ENCODE measurements around the gene SCEL.

SCEL gene

GRCh38 chr13:77528414-77528813 is 7.1 kb upstream of the SCEL start:
- TF ChIP-seq CTCF (IDR thresholded peaks at IDR 0.05; ENCODE audit: low read depth, low read length, missing control alignments) = no peak
- DNase-seq (ENCODE audit: extremely low read depth, low read depth) = no peak
- no peak overlapping the region for H3K4me3 ChIP-seq (replicated peaks; ENCODE audit: low read depth, low read length)

GRCh38 chr13:77528834-77529500 is 6.5 kb upstream of the SCEL start:
- TF ChIP-seq CTCF (IDR thresholded peaks at IDR 0.05; ENCODE audit: low read depth, low read length, missing control alignments) = no peak
- no peak for DNase-seq (ENCODE audit: extremely low read depth, low read depth)
- no peak overlapping the region for H3K4me3 ChIP-seq (replicated peaks; ENCODE audit: low read depth, low read length)

- H3K4me3 ChIP-seq (replicated peaks; ENCODE audit: low read depth, low read length) = no peak overlapping the region
- DNase-seq (ENCODE audit: extremely low read depth, low read depth) = no peak
- TF ChIP-seq CTCF (IDR thresholded peaks at IDR 0.05; ENCODE audit: low read depth, low read length, missing control alignments) = no peak
Measured at GRCh38 chr13:77529501-77529840, 6.0 kb upstream of the SCEL start.

- DNase-seq (ENCODE audit: extremely low read depth, low read depth) = no peak
- no peak for TF ChIP-seq CTCF (IDR thresholded peaks at IDR 0.05; ENCODE audit: low read depth, low read length, missing control alignments)
Measured at GRCh38 chr13:77530875-77531274, 4.6 kb upstream of the SCEL start.

GRCh38 chr13:77532983-77533382 is 2.5 kb upstream of the SCEL start:
- TF ChIP-seq CTCF (IDR thresholded peaks at IDR 0.05; ENCODE audit: low read depth, low read length, missing control alignments) = no peak
- no peak overlapping the region for H3K4me3 ChIP-seq (replicated peaks; ENCODE audit: low read depth, low read length)
- DNase-seq (ENCODE audit: extremely low read depth, low read depth) = no peak

More at GRCh38 chr13:77530875-77531274, 4.6 kb upstream of the SCEL start:
- no peak overlapping the region for H3K4me3 ChIP-seq (replicated peaks; ENCODE audit: low read depth, low read length)

GRCh38 chr13:77533875-77534788 is 1.4 kb upstream of the SCEL start:
- no peak for DNase-seq (ENCODE audit: extremely low read depth, low read depth)
- TF ChIP-seq CTCF (IDR thresholded peaks at IDR 0.05; ENCODE audit: low read depth, low read length, missing control alignments) = no peak
- no peak overlapping the region for H3K4me3 ChIP-seq (replicated peaks; ENCODE audit: low read depth, low read length)

All from HFF-Myc (cell line).